Upper lobe of left lung (tissue), 6 donors: ENCODE data around the gene STMP1. TPM values are rescaled to one million over a fixed set of nuclear protein-coding genes. Genes with fewer than 3 reads are reported as not detected.

ENCODE experiments used
- ATAC-seq, 2 donors: fragments of 200-7000 bp; cut with Tn5 transposase; one replicate each; pipeline ENCODE4 v1.9.1; 2022; ENCODE audit warnings: mild to moderate bottlenecking in 2 of 2, moderate library complexity in 2 of 2; ENCODE audit not compliant: low FRiP score in 2 of 2
- DNase-seq, 2 donors: peaks; one replicate each; pipeline ENCODE4 v3.0.0-alpha.2; 2019 to 2020
- H3K27ac ChIP-seq, 4 donors: fragments of 200-600 bp; sonication (generic); one replicate each; pipeline ENCODE4 v1.5.1; 2016 to 2019
- H3K27me3 ChIP-seq, 4 donors: fragments of 200-600 bp; sonication (generic); one replicate each; pipeline ENCODE4 v1.5.1; 2017 to 2019
- H3K36me3 ChIP-seq, 4 donors: fragments of 200-600 bp; sonication (generic); one replicate each; pipeline ENCODE4 v1.5.1; 2016 to 2019
- H3K4me1 ChIP-seq, 4 donors: fragments of 200-600 bp; sonication (generic); one replicate each; pipeline ENCODE4 v1.5.1; 2018 to 2019
- H3K4me3 ChIP-seq, 4 donors: fragments of 200-600 bp; sonication (generic); one replicate each; pipeline ENCODE4 v1.5.1; 2017 to 2019; ENCODE audit warnings: mild to moderate bottlenecking in 2 of 4, moderate library complexity in 1 of 4
- H3K9me3 ChIP-seq, 4 donors: fragments of 200-600 bp; sonication (generic); one replicate each; pipeline ENCODE4 v1.5.1; 2018 to 2019
- EP300 ChIP-seq, 4 donors: sonication (generic); formaldehyde crosslinking; IDR thresholded peaks; one replicate each; pipeline ENCODE4 v1.5.1; 2017; ENCODE audit warnings: antibody characterized with exemption in 4 of 4, control low read depth in 2 of 4
- POLR2A ChIP-seq, 4 donors: fragments of 450-650 bp; IDR thresholded peaks; one replicate each; pipeline ENCODE4 v1.5.1; 2016 to 2017; ENCODE audit warnings: antibody characterized with exemption in 4 of 4, mild to moderate bottlenecking in 2 of 4
- POLR2AphosphoS5 ChIP-seq, 2 donors: sonication (generic); formaldehyde crosslinking; IDR thresholded peaks; one replicate each; pipeline ENCODE4 v1.5.1; 2017; ENCODE audit warnings: antibody characterized with exemption in 2 of 2
- WGBS, 2 donors: methylation state at CpG; one replicate each; pipeline ENCODE4 v1.1.5; 2017 to 2018; 5-methylcytosine and 5-hydroxymethylcytosine counted together
- total RNA-seq, 6 donors: library from RNA; depleted of rRNA in 4 of 6; stranded (reverse); fragments of >200 nt in 4 of 6; gene quantifications; one replicate each; pipeline versions ENCODE4 v1.1.0 to v1.2.1, GENCODE V29; 2016 to 2021
- TF ChIP-seq, protein P1 (sequence below), 6 experiments: fragments of 450-650 bp in 4 of 6; fragments of 200-600 bp in 2 of 6; sonication (generic) in 2 of 6; IDR thresholded peaks; one replicate each; pipeline ENCODE4 v1.5.1; 2016 to 2019; ENCODE audit warnings: antibody characterized with exemption in 6 of 6
- donor health status: DM: no; HTN: no; CAD: no; lungs with moderate emphysema.
- donor health status: DM: no; HTN: yes; CAD: no; lungs with severe emphysema.

Gene STMP1
- total RNA-seq, 6 donors from 2014 or later = 7.5 to 23.8 (median 20.4) TPM

GRCh38 chr7:135714534-135715009, 52.3 kb downstream of the STMP1 start:
- WGBS, 2 donors = 85 to 87% methylated on average over 18 to 20 of the region's 20 CpGs
- Histone ChIP-seq H3K36me3 (no peaks in the 10 kb centered on the region), H3K27ac (no peak overlapping the region), H3K9me3 (no peaks in the 10 kb centered on the region), H3K27me3 (no peaks in the 10 kb centered on the region), H3K4me3 (no peak overlapping the region), H3K4me1 (peaks cover 0 to 6% (median 3%) of the 10 kb centered on the region in 4 donors)
- peak in 1 of 2 donors; percentile 76 for DNase-seq
- peak in 1 of 2 donors; percentile 35 for ATAC-seq
- TF ChIP-seq POLR2A (IDR thresholded peaks at IDR 0.05) = no peak
- no peak for TF ChIP-seq EP300 (IDR thresholded peaks at IDR 0.05)
- TF ChIP-seq, protein P1, sequence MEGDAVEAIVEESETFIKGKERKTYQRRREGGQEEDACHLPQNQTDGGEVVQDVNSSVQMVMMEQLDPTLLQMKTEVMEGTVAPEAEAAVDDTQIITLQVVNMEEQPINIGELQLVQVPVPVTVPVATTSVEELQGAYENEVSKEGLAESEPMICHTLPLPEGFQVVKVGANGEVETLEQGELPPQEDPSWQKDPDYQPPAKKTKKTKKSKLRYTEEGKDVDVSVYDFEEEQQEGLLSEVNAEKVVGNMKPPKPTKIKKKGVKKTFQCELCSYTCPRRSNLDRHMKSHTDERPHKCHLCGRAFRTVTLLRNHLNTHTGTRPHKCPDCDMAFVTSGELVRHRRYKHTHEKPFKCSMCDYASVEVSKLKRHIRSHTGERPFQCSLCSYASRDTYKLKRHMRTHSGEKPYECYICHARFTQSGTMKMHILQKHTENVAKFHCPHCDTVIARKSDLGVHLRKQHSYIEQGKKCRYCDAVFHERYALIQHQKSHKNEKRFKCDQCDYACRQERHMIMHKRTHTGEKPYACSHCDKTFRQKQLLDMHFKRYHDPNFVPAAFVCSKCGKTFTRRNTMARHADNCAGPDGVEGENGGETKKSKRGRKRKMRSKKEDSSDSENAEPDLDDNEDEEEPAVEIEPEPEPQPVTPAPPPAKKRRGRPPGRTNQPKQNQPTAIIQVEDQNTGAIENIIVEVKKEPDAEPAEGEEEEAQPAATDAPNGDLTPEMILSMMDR (IDR thresholded peaks at IDR 0.05) = no peak
- no peak for TF ChIP-seq POLR2AphosphoS5 (IDR thresholded peaks at IDR 0.05)

- H3K36me3 ChIP-seq = no peaks in the 10 kb centered on the region
- DNase-seq (no peak), ATAC-seq (no peak)
- no peak overlapping the region for H3K4me3 ChIP-seq
- 94 to 95% methylated on average over 5 of the region's 5 CpGs for WGBS, 2 donors
- H3K4me1 ChIP-seq = peaks cover 0 to 6% (median 3%) of the 10 kb centered on the region in 4 donors
- no peaks in the 10 kb centered on the region for H3K27me3 ChIP-seq
- no peak overlapping the region for H3K27ac ChIP-seq
- TF ChIP-seq POLR2A (IDR thresholded peaks at IDR 0.05) = no peak
- no peak for TF ChIP-seq POLR2AphosphoS5 (IDR thresholded peaks at IDR 0.05)
- TF ChIP-seq EP300 (IDR thresholded peaks at IDR 0.05) = no peak
- TF ChIP-seq, protein P1 (IDR thresholded peaks at IDR 0.05) = no peak
- no peaks in the 10 kb centered on the region for H3K9me3 ChIP-seq
These were observed 52.8 kb downstream of the STMP1 start for GRCh38 chr7:135715055-135715522.

- 91 to 94% methylated on average over 1 of the region's 1 CpG for WGBS, 2 donors
These were observed 53.4 kb downstream of the STMP1 start for GRCh38 chr7:135715673-135716072.

GRCh38 chr7:135716677-135717238, 54.4 kb downstream of the STMP1 start:
- no peaks in the 10 kb centered on the region for H3K36me3 ChIP-seq
- ATAC-seq (no peak), DNase-seq (no peak)
- no peak for TF ChIP-seq POLR2AphosphoS5 (IDR thresholded peaks at IDR 0.05)
- TF ChIP-seq EP300 (IDR thresholded peaks at IDR 0.05) = no peak
- peaks cover 0 to 6% (median 0%) of the 10 kb centered on the region in 4 donors for H3K4me1 ChIP-seq
- H3K4me3 ChIP-seq = no peak overlapping the region
- H3K27me3 ChIP-seq = no peaks in the 10 kb centered on the region
- no peaks in the 10 kb centered on the region for H3K9me3 ChIP-seq
- H3K27ac ChIP-seq = no peak overlapping the region
- 62 to 66% methylated on average over 9 of the region's 9 CpGs for WGBS, 2 donors

More at GRCh38 chr7:135715673-135716072, 53.4 kb downstream of the STMP1 start:
- no peak for DNase-seq
- ATAC-seq = no peak
- H3K4me1 ChIP-seq = peaks cover 0 to 6% (median 2%) of the 10 kb centered on the region in 4 donors
- no peaks in the 10 kb centered on the region for H3K27me3 ChIP-seq
- H3K9me3 ChIP-seq = no peaks in the 10 kb centered on the region
- no peak overlapping the region for H3K27ac ChIP-seq
- no peak overlapping the region for H3K4me3 ChIP-seq
- TF ChIP-seq POLR2A (IDR thresholded peaks at IDR 0.05) = no peak
- TF ChIP-seq, protein P1 (IDR thresholded peaks at IDR 0.05) = no peak
- no peak for TF ChIP-seq EP300 (IDR thresholded peaks at IDR 0.05)
- no peak for TF ChIP-seq POLR2AphosphoS5 (IDR thresholded peaks at IDR 0.05)
- no peaks in the 10 kb centered on the region for H3K36me3 ChIP-seq

GRCh38 chr7:135717693-135718092, 55.4 kb downstream of the STMP1 start:
- Histone ChIP-seq H3K9me3 (no peaks in the 10 kb centered on the region), H3K36me3 (no peaks in the 10 kb centered on the region), H3K27me3 (no peaks in the 10 kb centered on the region), H3K4me1 (peaks cover 0 to 5% (median 0%) of the 10 kb centered on the region in 4 donors), H3K4me3 (no peak overlapping the region), H3K27ac (no peak overlapping the region)
- WGBS, 2 donors = 69 to 76% methylated on average over 3 of the region's 3 CpGs
- TF ChIP-seq POLR2A (IDR thresholded peaks at IDR 0.05) (no peak), POLR2AphosphoS5 (IDR thresholded peaks at IDR 0.05) (no peak), EP300 (IDR thresholded peaks at IDR 0.05) (no peak)
- TF ChIP-seq, protein P1 (IDR thresholded peaks at IDR 0.05) = no peak
- DNase-seq = no peak
- no peak for ATAC-seq
